H1 (cell line): ENCODE data around the gene ZNF672. TPM values are rescaled to one million over a fixed set of nuclear protein-coding genes. Genes with fewer than 3 reads are reported as not detected.
"Not testable (repeated sequence)": the region's sequence is repeated elsewhere in the genome, so short reads cannot be mapped to it uniquely, and the experiment has no call there.

Source experiments
- CTCF ChIA-PET: fragments of 300-600 bp; sonication (Branson Sonifier 250); formaldehyde crosslinking; loops from one replicate; lab custom pipeline; 2021; ENCODE audit not compliant: partially characterized antibody; lab: Charles Lee
- POLR2A ChIA-PET: fragments of 300-600 bp; sonication (Branson Sonifier 250); formaldehyde crosslinking; loops from one replicate; lab custom pipeline; 2021; ENCODE audit warnings: inconsistent platforms; ENCODE audit not compliant: partially characterized antibody; lab: Charles Lee
- DNase-seq, 2 experiments: peaks; one replicate each; pipeline versions ENCODE4 v3.0.0 to v3.0.0-alpha.2; 2010 to 2022; ENCODE audit warnings: low spot score in 2 of 2, low read depth in 1 of 2, mixed read lengths in 1 of 2
- FAIRE-seq: peaks from 2 replicates; lab custom pipeline; 2011; peaks lifted over from hg19 to GRCh38; lab: Jason Lieb, UNC
- H2AFZ ChIP-seq: 2 replicates; pipeline ENCODE4 v1.8.1; 2012; ENCODE audit warnings: low read length, inconsistent platforms
- H2AK5ac ChIP-seq: 2 replicates; pipeline ENCODE4 v1.6.1; 2013; ENCODE audit warnings: low read depth, low read length
- H2BK120ac ChIP-seq: replicated peaks from 2 replicates; pipeline ENCODE3; 2013; ENCODE audit warnings: low read depth, low read length, inconsistent platforms
- H2BK12ac ChIP-seq: 2 replicates; pipeline ENCODE4 v1.6.1; 2013; ENCODE audit warnings: low read depth, low read length
- H2BK15ac ChIP-seq: 2 replicates; pipeline ENCODE4 v1.6.1; 2013; ENCODE audit warnings: low read length
- H2BK20ac ChIP-seq: 2 replicates; pipeline ENCODE4 v1.6.1; 2013; ENCODE audit warnings: low read length
- H2BK5ac ChIP-seq: 2 replicates; pipeline ENCODE4 v1.6.1; 2013; ENCODE audit warnings: low read depth, low read length
- H3K14ac ChIP-seq: 2 replicates; pipeline ENCODE4 v1.6.1; 2013; ENCODE audit warnings: inconsistent platforms; ENCODE audit not compliant: insufficient read length
- H3K18ac ChIP-seq: 2 replicates; pipeline ENCODE4 v1.6.1; 2013; ENCODE audit warnings: low read length; ENCODE audit errors: extremely low read depth
- H3K23ac ChIP-seq: 2 replicates; pipeline ENCODE4 v1.6.1; 2013; ENCODE audit warnings: inconsistent platforms; ENCODE audit not compliant: insufficient read length
- H3K23me2 ChIP-seq: 2 replicates; pipeline ENCODE4 v1.6.1; 2013; ENCODE audit warnings: low read depth, low read length
- H3K27ac ChIP-seq: 2 replicates; pipeline ENCODE4 v1.6.1; 2011; ENCODE audit warnings: low read depth, low read length, inconsistent platforms
- H3K27me3 ChIP-seq, 4 experiments: replicated peaks in 1 of 4; 1 replicate in 1 of 4; 2 replicates in 3 of 4; pipeline versions ENCODE4 v1.6.1 to v1.8.1; 2011 to 2013; ENCODE audit warnings: low read length in 3 of 4, mild to moderate bottlenecking in 3 of 4, inconsistent platforms in 2 of 4, mixed read lengths in 2 of 4, moderate library complexity in 1 of 4; ENCODE audit not compliant: control insufficient read depth in 3 of 4, insufficient read depth in 3 of 4; ENCODE audit errors: extremely low read depth in 1 of 4
- H3K36me3 ChIP-seq, 4 experiments: 2 replicates each; pipeline versions ENCODE4 v1.6.1 to v1.8.1; 2011 to 2013; ENCODE audit warnings: mild to moderate bottlenecking in 4 of 4, low read length in 3 of 4, moderate library complexity in 2 of 4, control low read depth in 1 of 4, inconsistent platforms in 1 of 4; ENCODE audit not compliant: insufficient read depth in 4 of 4, control insufficient read depth in 2 of 4
- H3K4ac ChIP-seq: replicated peaks from 2 replicates; pipeline ENCODE3; 2013; ENCODE audit warnings: low read length, low read depth, mixed read lengths, inconsistent platforms; ENCODE audit not compliant: insufficient read length
- H3K4me1 ChIP-seq, 4 experiments: replicated peaks in 1 of 4; 1 replicate in 1 of 4; 2 replicates in 3 of 4; pipeline versions ENCODE4 v1.6.1 to v1.8.1; 2011 to 2013; ENCODE audit warnings: low read length in 3 of 4, inconsistent platforms in 2 of 4, mixed read lengths in 1 of 4; ENCODE audit not compliant: insufficient read depth in 4 of 4, control insufficient read depth in 3 of 4
- H3K4me2 ChIP-seq, 2 experiments: 2 replicates each; pipeline versions ENCODE4 v1.6.1 to v1.8.1; 2011 to 2013; ENCODE audit warnings: low read depth in 2 of 2, low read length in 2 of 2, control low read depth in 1 of 2, inconsistent platforms in 1 of 2, mild to moderate bottlenecking in 1 of 2; ENCODE audit not compliant: insufficient read depth in 1 of 2
- H3K4me3 ChIP-seq, 4 experiments: fragments of 200-600, 300-600 bp in 1 of 4; sonication (generic), shearing (Covaris generic), sonication (Bioruptor Twin) in 1 of 4; 2 replicates each; pipeline versions ENCODE4 v1.5.1 to v1.8.1; 2011 to 2016; ENCODE audit warnings: low read length in 4 of 4, low read depth in 3 of 4, control low read depth in 2 of 4, inconsistent platforms in 2 of 4, mild to moderate bottlenecking in 2 of 4, mixed read lengths in 1 of 4, moderate library complexity in 1 of 4; ENCODE audit not compliant: insufficient read depth in 2 of 4; ENCODE audit errors: extremely low read depth in 1 of 4
- H3K56ac ChIP-seq: replicated peaks from 2 replicates; pipeline ENCODE3; 2013; ENCODE audit warnings: low read depth, mild to moderate bottlenecking, mixed read lengths, low read length, inconsistent platforms; ENCODE audit not compliant: insufficient read length
- H3K79me1 ChIP-seq: 2 replicates; pipeline ENCODE4 v1.6.1; 2013; ENCODE audit warnings: low read depth, low read length, control low read depth
- H3K79me2 ChIP-seq, 2 experiments: 2 replicates each; pipeline versions ENCODE4 v1.6.1 to v1.8.1; 2012 to 2013; ENCODE audit warnings: low read length in 2 of 2, mild to moderate bottlenecking in 2 of 2, inconsistent platforms in 1 of 2; ENCODE audit not compliant: insufficient read depth in 2 of 2, control insufficient read depth in 1 of 2
- H3K9ac ChIP-seq, 4 experiments: replicated peaks in 1 of 4; 1 replicate in 1 of 4; 2 replicates in 3 of 4; pipeline versions ENCODE4 v1.6.1 to v1.8.1; 2011 to 2013; ENCODE audit warnings: low read depth in 3 of 4, low read length in 3 of 4, control low read depth in 2 of 4, mild to moderate bottlenecking in 2 of 4, moderate library complexity in 2 of 4, inconsistent platforms in 1 of 4; ENCODE audit errors: extremely low read depth in 1 of 4
- H3K9me3 ChIP-seq, 2 experiments: 2 replicates each; pipeline versions ENCODE4 v1.6.1 to v1.8.1; 2012 to 2013; ENCODE audit warnings: mild to moderate bottlenecking in 2 of 2, moderate library complexity in 2 of 2, control low read depth in 1 of 2, inconsistent platforms in 1 of 2, low read depth in 1 of 2, low read length in 1 of 2, mixed read lengths in 1 of 2; ENCODE audit not compliant: insufficient read depth in 2 of 2
- H4K20me1 ChIP-seq, 2 experiments: replicated peaks in 1 of 2; 2 replicates each; pipeline versions ENCODE3 to v1.8.1; 2011 to 2013; ENCODE audit warnings: inconsistent platforms in 2 of 2, low read length in 2 of 2, mild to moderate bottlenecking in 1 of 2; ENCODE audit not compliant: insufficient read depth in 2 of 2, control insufficient read depth in 1 of 2
- H4K5ac ChIP-seq: 2 replicates; pipeline ENCODE4 v1.6.1; 2013; ENCODE audit warnings: low read length, low read depth, mixed read lengths, inconsistent platforms; ENCODE audit not compliant: insufficient read length
- H4K8ac ChIP-seq: 2 replicates; pipeline ENCODE4 v1.8.0; 2013; ENCODE audit warnings: mild to moderate bottlenecking, moderate library complexity, low read length, inconsistent platforms; ENCODE audit not compliant: insufficient read depth; ENCODE audit errors: extremely low read depth
- H4K91ac ChIP-seq: replicated peaks from 2 replicates; pipeline ENCODE3; 2013; ENCODE audit warnings: low read length, mixed read lengths, inconsistent platforms; ENCODE audit not compliant: insufficient read length
- WGBS, 2 experiments: shearing (Covaris generic) in 1 of 2; methylation state at CpG; one replicate each; pipeline versions ENCODE4 v1.1.6 to v1.1.7; 2013 to 2015; ENCODE audit warnings: low lambda C conversion rate in 2 of 2, mixed read lengths in 2 of 2, inconsistent platforms in 1 of 2, low coverage in 1 of 2, missing lambda C conversion rate in 1 of 2; ENCODE audit not compliant: insufficient replicate concordance in 2 of 2, insufficient coverage in 1 of 2, insufficient read length in 1 of 2; ENCODE audit errors: extremely low coverage in 1 of 2, missing lambda C conversion rate in 1 of 2; 5-methylcytosine and 5-hydroxymethylcytosine counted together
- polyA plus RNA-seq, 7 experiments: library from polyadenylated mRNA; depleted of rRNA in 3 of 7; stranded (reverse) in 5 of 7; unstranded in 2 of 7; fragments of >200 nt in 5 of 7; fragments of 200-250 nt in 2 of 7; gene quantifications; 1 replicate in 5 of 7; 2 replicates in 1 of 7; 4 replicates in 1 of 7; pipeline versions ENCODE4 v1.2.1 to v1.2.3, GENCODE V29; 2011 to 2013; ENCODE audit warnings: missing spikeins in 2 of 7, mixed read lengths in 2 of 7
- total RNA-seq: library from RNA; stranded (reverse); fragmentation: NEBNext Ultra II Directional; extraction: Animal tissue kit (Norgen Biotek cat#: 25700); gene quantifications from 2 replicates; pipeline ENCODE4 v1.2.1, GENCODE V29; 2021

ZNF672 gene
- total and polyA plus RNA-seq, 2 of the 8 experiments (the other 6 are each of a cell fraction or from before 2014, with no cell fraction given) = 30.7 to 40.4 TPM

- H4K8ac ChIP-seq, H3K23ac ChIP-seq, H3K36me3 ChIP-seq, H3K14ac ChIP-seq, H4K20me1 ChIP-seq, H2BK120ac ChIP-seq, H2BK12ac ChIP-seq, H3K23me2 ChIP-seq, H3K27ac ChIP-seq, H3K4me2 ChIP-seq, H3K9me3 ChIP-seq, H2AFZ ChIP-seq, H2BK5ac ChIP-seq, H3K4me1 ChIP-seq, H4K91ac ChIP-seq, H2BK20ac ChIP-seq, H4K5ac ChIP-seq, H3K18ac ChIP-seq, H2AK5ac ChIP-seq, FAIRE-seq, H2BK15ac ChIP-seq, H3K4me3 ChIP-seq, DNase-seq, H3K79me1 ChIP-seq, H3K56ac ChIP-seq, H3K27me3 ChIP-seq, H3K4ac ChIP-seq, H3K79me2 ChIP-seq, H3K9ac ChIP-seq: not testable (repeated sequence)
- WGBS, 2 experiments = 85% methylated on average over 5 of the region's 10 CpGs; no CpG with 5 or more reads in 1 of the 2 experiments
- POLR2A ChIA-PET = interaction anchor here (1.2 kb wide), 1 partner anchor 16 kb away, joined by 3 read pairs; the partner anchor contains the start of gene PGBD2
- CTCF ChIA-PET = interaction anchor here (1.3 kb wide), 1 partner anchor 83 kb away, joined by 3 read pairs; no protein-coding TSS in a partner anchor
Observed at GRCh38 chr1:248889914-248890243, 51.9 kb downstream of the ZNF672 start.
